K562 (cell line): Measurements from ENCODE around the gene DST. TPM values are rescaled to one million over a fixed set of nuclear protein-coding genes. Genes with fewer than 3 reads are reported as not detected.

ENCODE experiments used
- ATAC-seq: fragments of 200-7000 bp; cut with Tn5 transposase; 3 replicates; pipeline ENCODE4 v1.9.1; 2020; ENCODE audit warnings: moderate library complexity
- BruUV-seq: library from RNA; stranded (reverse); fragments of 400-500 nt; replicated peaks from 2 replicates; lab custom pipeline; 2021; lab: Mats Ljungman, UMichigan
- CTCF ChIA-PET: fragments of 300-600 bp; formaldehyde crosslinking; extraction: SDS; loops from one replicate; lab custom pipeline; 2021; ENCODE audit warnings: low intra/inter-chr PET ratio; lab: Yijun Ruan, JAX
- POLR2A ChIA-PET: fragments of 300-600, 350-650 bp; sonication (Branson Sonifier 250); formaldehyde crosslinking; extraction: SDS; loops from one replicate; lab custom pipeline; 2021; ENCODE audit warnings: antibody characterized with exemption, inconsistent platforms; lab: Yijun Ruan, JAX
- DNase-seq, 4 experiments: peaks; one replicate each; pipeline versions ENCODE4 v3.0.0 to v3.0.0-alpha.2; 2011 to 2018; ENCODE audit warnings: low spot score in 3 of 4, mixed read lengths in 3 of 4; ENCODE audit errors: extremely low read depth in 1 of 4
- FAIRE-seq: peaks from 2 replicates; lab custom pipeline; 2011; peaks lifted over from hg19 to GRCh38; lab: Jason Lieb, UNC
- H2AFZ ChIP-seq: 2 replicates; pipeline ENCODE4 v1.6.0; 2011; ENCODE audit warnings: low read depth, low read length, control low read depth, inconsistent platforms
- H3K27ac ChIP-seq: fragments of 200-600 bp; 3 replicates; pipeline ENCODE4 v1.8.0; 2011; ENCODE audit warnings: low read depth, mild to moderate bottlenecking, control low read depth, inconsistent platforms, low read length, moderate library complexity, mixed read lengths; ENCODE audit errors: extremely low read depth
- H3K27me3 ChIP-seq, 2 experiments: fragments of 300-600 bp in 1 of 2; 2 replicates in 1 of 2; 3 replicates in 1 of 2; pipeline versions ENCODE4 v1.6.0 to v1.8.0; 2011; ENCODE audit warnings: inconsistent platforms in 2 of 2, low read length in 2 of 2, mild to moderate bottlenecking in 1 of 2, mixed read lengths in 1 of 2, moderate library complexity in 1 of 2; ENCODE audit not compliant: control insufficient read depth in 2 of 2, insufficient read depth in 2 of 2
- H3K36me3 ChIP-seq: fragments of 300-600 bp; 3 replicates; pipeline ENCODE4 v1.8.0; 2011; ENCODE audit warnings: mild to moderate bottlenecking, low read length, inconsistent platforms; ENCODE audit not compliant: control insufficient read depth, insufficient read depth
- H3K4me1 ChIP-seq, 2 experiments: fragments of 200-600 bp in 1 of 2; replicated peaks in 1 of 2; 2 replicates in 1 of 2; 3 replicates in 1 of 2; pipeline versions ENCODE4 v1.5.1 to v1.8.0; 2011; ENCODE audit warnings: inconsistent platforms in 2 of 2, low read length in 2 of 2, mild to moderate bottlenecking in 1 of 2, mixed read lengths in 1 of 2, moderate library complexity in 1 of 2; ENCODE audit not compliant: control insufficient read depth in 2 of 2, insufficient read depth in 2 of 2
- H3K4me2 ChIP-seq: 2 replicates; pipeline ENCODE4 v1.6.1; 2011; ENCODE audit warnings: low read length, control low read depth, inconsistent platforms, mixed read lengths; ENCODE audit not compliant: insufficient read depth
- H3K4me3 ChIP-seq: fragments of 200-600 bp; sonication (generic), shearing (Covaris generic); 2 replicates; pipeline ENCODE4 v1.5.1; 2016; ENCODE audit warnings: control low read depth, inconsistent platforms
- H3K79me2 ChIP-seq: fragments of 200-600 bp; 3 replicates; pipeline ENCODE4 v1.8.0; 2011; ENCODE audit warnings: low read length, inconsistent platforms; ENCODE audit not compliant: control insufficient read depth, insufficient read depth
- H3K9ac ChIP-seq, 2 experiments: 2 replicates each; pipeline versions ENCODE4 v1.6.0 to v1.6.1; 2011; ENCODE audit warnings: low read depth in 2 of 2, low read length in 2 of 2, control low read depth in 1 of 2, inconsistent platforms in 1 of 2, mild to moderate bottlenecking in 1 of 2, mixed read lengths in 1 of 2; ENCODE audit not compliant: insufficient read depth in 1 of 2
- H3K9me1 ChIP-seq: one replicate; pipeline ENCODE4 v1.6.0; 2011; ENCODE audit warnings: inconsistent platforms, mild to moderate bottlenecking, low read length, moderate library complexity; ENCODE audit not compliant: control insufficient read depth, insufficient read depth
- H3K9me3 ChIP-seq: replicated peaks from 2 replicates; pipeline ENCODE4 v1.5.1; 2011; ENCODE audit warnings: low read depth, low read length, inconsistent platforms; ENCODE audit not compliant: control insufficient read depth, insufficient read depth
- H4K20me1 ChIP-seq: replicated peaks from 2 replicates; pipeline ENCODE4 v1.6.1; 2011; ENCODE audit warnings: low read length, inconsistent platforms, mixed read lengths; ENCODE audit not compliant: control insufficient read depth, insufficient read depth
- EHMT2 ChIP-seq: fragments of 450-650 bp; IDR thresholded peaks from 2 replicates; pipeline ENCODE4 v1.6.1; 2018; ENCODE audit warnings: antibody characterized with exemption
- KHSRP ChIP-seq: fragments of 450-650 bp; IDR thresholded peaks from 2 replicates; pipeline ENCODE4 v1.6.1; 2017
- KLF13 ChIP-seq: fragments of 450-650 bp; IDR thresholded peaks from 2 replicates; pipeline ENCODE4 v1.6.1; 2016; ENCODE audit warnings: missing genetic modification characterization, low read depth, mild to moderate bottlenecking, missing compliant biosample characterization, moderate library complexity, borderline replicate concordance
- MCM5 ChIP-seq: fragments of 450-650 bp; IDR thresholded peaks from 2 replicates; pipeline ENCODE4 v1.6.1; 2016; ENCODE audit warnings: low read depth
- ZNF174 ChIP-seq: fragments of 250-450 bp; sonication (Bioruptor Pico); IDR thresholded peaks from 2 replicates; pipeline ENCODE4 v1.4.0; 2020; ENCODE audit warnings: mild to moderate bottlenecking
- WGBS: fragments of 100-300 bp; shearing (Covaris generic); methylation state at CpG from one replicate; pipeline ENCODE4 v1.1.6; 2016; ENCODE audit warnings: low coverage, mixed read lengths; ENCODE audit not compliant: insufficient coverage; ENCODE audit errors: missing lambda C conversion rate; 5-methylcytosine and 5-hydroxymethylcytosine counted together
- in situ Hi-C: fragments of 300-500 bp; cut with MboI; formaldehyde crosslinking; loops from 4 replicates; pipeline ENCODE4 v1.15.0; 2018; ENCODE audit warnings: inconsistent platforms, mixed read lengths
- intact Hi-C: fragments of 100-400 bp; cut with micrococcal nuclease; formaldehyde crosslinking; loops from 2 replicates; pipeline ENCODE4 v1.14.2; 2022
- polyA plus RNA-seq, 8 experiments: library from polyadenylated mRNA; depleted of rRNA in 4 of 8; stranded (reverse) in 5 of 8; unstranded in 3 of 8; fragments of >200 nt; fragmentation: Nextera tagmentation in 2 of 8; fragmentation: Illumina TruSeq in 1 of 8; extraction: Ambion mirVana in 2 of 8; extraction: Trizol in 1 of 8; gene quantifications; 2 replicates each; pipeline versions ENCODE4 v1.2.1 to v1.2.3, GENCODE V29; 2011 to 2014; ENCODE audit warnings: inconsistent platforms in 1 of 8, missing spikeins in 1 of 8
- total RNA-seq, 7 experiments: library from RNA; depleted of rRNA in 6 of 7; stranded (reverse); fragments of >200 nt in 6 of 7; fragmentation: Illumina TruSeq in 2 of 7; extraction: Trizol in 2 of 7; gene quantifications; 2 replicates each; pipeline versions ENCODE4 v1.2.1 to v1.2.3, GENCODE V29; 2011 to 2021; ENCODE audit warnings: low replicate concordance in 1 of 7
- TF ChIP-seq, protein P1 (sequence below): fragments of 450-650 bp; IDR thresholded peaks from 2 replicates; pipeline ENCODE4 v1.6.1; 2018; ENCODE audit not compliant: partially characterized antibody
- TF ChIP-seq, protein P2 (sequence below): IDR thresholded peaks from 2 replicates; pipeline ENCODE4 v1.6.1; 2012; ENCODE audit warnings: low read depth, low read length, improper control_type of control experiment, borderline replicate concordance

Gene DST
- total and polyA plus RNA-seq, 9 of the 15 experiments (the other 6 are each of a cell fraction or from before 2014, with no cell fraction given), result 5.2 to 21.9 (median 13.3) TPM

- H3K9ac ChIP-seq, result no peak overlapping the region
- H3K27ac ChIP-seq, result no peak overlapping the region
- no peak overlapping the region for H2AFZ ChIP-seq
- WGBS, result 64% methylated on average over 4 of the region's 4 CpGs
- no peaks in the 10 kb centered on the region for H4K20me1 ChIP-seq
- no peak overlapping the region for H3K4me3 ChIP-seq
- H3K4me2 ChIP-seq, result no peak overlapping the region
- ChIA-PET POLR2A (interaction anchor here (1.0 to 1.4 kb wide), 3 partner anchors 11 to 16 kb away, joined by 3 to 4 read pairs (median 3); no protein-coding TSS in a partner anchor), CTCF (no interaction called here)
- no peaks in the 10 kb centered on the region for H3K27me3 ChIP-seq
- ATAC-seq (no peak), FAIRE-seq (no peak), DNase-seq (no peak)
- in situ Hi-C loops, result no loop called here
- no peaks in the 10 kb centered on the region for H3K79me2 ChIP-seq
- no TSS peak for BruUV-seq
- H3K9me3 ChIP-seq, result no peaks in the 10 kb centered on the region
- TF ChIP-seq MCM5, result no peak
- intact Hi-C loops, result no loop called here
- H3K36me3 ChIP-seq, result peaks cover 3% of the 10 kb centered on the region; the same call in 1 of the 3 replicates
- no peaks in the 10 kb centered on the region for H3K9me1 ChIP-seq
- H3K4me1 ChIP-seq, result no peaks in the 10 kb centered on the region
Measured at GRCh38 chr6:56524891-56525703, 117.6 kb downstream of the DST start.

DNA sequence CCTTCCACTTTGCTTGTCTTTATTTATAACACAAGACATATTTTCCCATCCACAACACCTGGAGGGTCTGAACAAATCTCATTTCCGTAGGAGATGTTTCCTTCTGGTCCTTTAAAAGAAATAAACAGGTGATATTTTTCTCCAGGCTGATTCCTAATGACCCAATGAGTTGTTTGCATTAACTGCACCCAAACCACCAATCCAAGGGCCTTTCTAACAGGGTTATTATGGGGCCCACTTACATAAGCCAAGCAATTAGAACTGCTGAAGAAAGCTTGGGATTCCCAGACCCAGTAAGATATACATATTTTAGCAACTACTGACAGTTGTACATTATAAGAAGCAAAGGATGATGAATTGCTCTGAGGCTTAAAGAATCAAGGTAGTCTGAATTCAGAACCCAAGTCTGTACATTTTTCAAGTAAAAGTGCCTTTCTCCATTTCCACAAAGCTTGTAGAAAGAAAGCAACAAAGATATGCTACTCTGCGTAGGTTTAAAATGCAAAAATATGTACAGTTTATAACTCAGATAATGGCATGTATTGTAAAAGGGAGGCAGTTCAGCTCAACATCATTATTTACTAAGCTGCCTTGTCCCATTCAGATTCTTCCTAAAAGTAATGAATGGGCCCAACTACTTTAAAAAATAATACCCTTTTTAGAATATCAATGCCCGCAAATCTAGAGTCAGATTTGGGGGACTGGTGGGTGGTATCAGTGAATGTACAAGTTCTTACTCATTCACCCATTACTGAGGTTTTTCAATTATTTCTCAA lies 120.0 kb downstream of the DST start:
- Histone ChIP-seq H2AFZ (no peak overlapping the region), H4K20me1 (no peaks in the 10 kb centered on the region), H3K79me2 (no peaks in the 10 kb centered on the region), H3K4me2 (no peak overlapping the region), H3K9me1 (no peaks in the 10 kb centered on the region), H3K27me3 (no peaks in the 10 kb centered on the region), H3K9ac (no peak overlapping the region), H3K36me3 (peaks cover 3% of the 10 kb centered on the region; the same call in 1 of the 3 replicates), H3K27ac (no peak overlapping the region), H3K9me3 (no peaks in the 10 kb centered on the region), H3K4me1 (no peaks in the 10 kb centered on the region; a peak in 1 of 5 replicates), H3K4me3 (no peak overlapping the region)
- BruUV-seq, result no TSS peak
- in situ Hi-C loops (no loop called here), intact Hi-C loops (no loop called here)
- DNase-seq (no peak), FAIRE-seq (no peak), ATAC-seq (no peak)
- WGBS, result 62% methylated on average over 3 of the region's 3 CpGs
- POLR2A ChIA-PET, result interaction anchor here (1.0 to 1.2 kb wide), 2 partner anchors 9 kb away, joined by 3 to 4 read pairs; no protein-coding TSS in a partner anchor
- CTCF ChIA-PET, result no interaction called here
- TF ChIP-seq ZNF174 (CRISPR knock-in tag), result no peak
- TF ChIP-seq, protein P1, sequence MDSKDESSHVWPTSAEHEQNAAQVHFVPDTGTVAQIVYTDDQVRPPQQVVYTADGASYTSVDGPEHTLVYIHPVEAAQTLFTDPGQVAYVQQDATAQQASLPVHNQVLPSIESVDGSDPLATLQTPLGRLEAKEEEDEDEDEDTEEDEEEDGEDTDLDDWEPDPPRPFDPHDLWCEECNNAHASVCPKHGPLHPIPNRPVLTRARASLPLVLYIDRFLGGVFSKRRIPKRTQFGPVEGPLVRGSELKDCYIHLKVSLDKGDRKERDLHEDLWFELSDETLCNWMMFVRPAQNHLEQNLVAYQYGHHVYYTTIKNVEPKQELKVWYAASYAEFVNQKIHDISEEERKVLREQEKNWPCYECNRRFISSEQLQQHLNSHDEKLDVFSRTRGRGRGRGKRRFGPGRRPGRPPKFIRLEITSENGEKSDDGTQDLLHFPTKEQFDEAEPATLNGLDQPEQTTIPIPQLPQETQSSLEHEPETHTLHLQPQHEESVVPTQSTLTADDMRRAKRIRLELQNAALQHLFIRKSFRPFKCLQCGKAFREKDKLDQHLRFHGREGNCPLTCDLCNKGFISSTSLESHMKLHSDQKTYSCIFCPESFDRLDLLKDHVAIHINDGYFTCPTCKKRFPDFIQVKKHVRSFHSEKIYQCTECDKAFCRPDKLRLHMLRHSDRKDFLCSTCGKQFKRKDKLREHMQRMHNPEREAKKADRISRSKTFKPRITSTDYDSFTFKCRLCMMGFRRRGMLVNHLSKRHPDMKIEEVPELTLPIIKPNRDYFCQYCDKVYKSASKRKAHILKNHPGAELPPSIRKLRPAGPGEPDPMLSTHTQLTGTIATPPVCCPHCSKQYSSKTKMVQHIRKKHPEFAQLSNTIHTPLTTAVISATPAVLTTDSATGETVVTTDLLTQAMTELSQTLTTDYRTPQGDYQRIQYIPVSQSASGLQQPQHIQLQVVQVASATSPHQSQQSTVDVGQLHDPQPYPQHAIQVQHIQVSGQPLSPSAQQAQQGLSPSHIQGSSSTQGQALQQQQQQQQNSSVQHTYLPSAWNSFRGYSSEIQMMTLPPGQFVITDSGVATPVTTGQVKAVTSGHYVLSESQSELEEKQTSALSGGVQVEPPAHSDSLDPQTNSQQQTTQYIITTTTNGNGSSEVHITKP, result no peak
- TF ChIP-seq EHMT2, result no peak
- TF ChIP-seq KHSRP, result no peak
- no peak for TF ChIP-seq KLF13 (tag)
- TF ChIP-seq, protein P2, sequence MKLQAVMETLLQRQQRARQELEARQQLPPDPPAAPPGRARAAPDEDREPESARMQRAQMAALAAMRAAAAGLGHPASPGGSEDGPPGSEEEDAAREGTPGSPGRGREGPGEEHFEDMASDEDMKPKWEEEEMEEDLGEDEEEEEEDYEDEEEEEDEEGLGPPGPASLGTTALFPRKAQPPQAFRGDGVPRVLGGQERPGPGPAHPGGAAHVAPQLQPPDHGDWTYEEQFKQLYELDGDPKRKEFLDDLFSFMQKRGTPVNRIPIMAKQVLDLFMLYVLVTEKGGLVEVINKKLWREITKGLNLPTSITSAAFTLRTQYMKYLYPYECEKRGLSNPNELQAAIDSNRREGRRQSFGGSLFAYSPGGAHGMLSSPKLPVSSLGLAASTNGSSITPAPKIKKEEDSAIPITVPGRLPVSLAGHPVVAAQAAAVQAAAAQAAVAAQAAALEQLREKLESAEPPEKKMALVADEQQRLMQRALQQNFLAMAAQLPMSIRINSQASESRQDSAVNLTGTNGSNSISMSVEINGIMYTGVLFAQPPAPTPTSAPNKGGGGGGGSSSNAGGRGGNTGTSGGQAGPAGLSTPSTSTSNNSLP, result no peak
